Activated CD4-positive, alpha-beta T cell treated with anti-CD3 and anti-CD28 coated beads, Interleukin-2, amount 50 U/mL, for 1 hour (primary cell): Measurements from ENCODE around the gene ARFIP2.

Source experiments
- DNase-seq: peaks from one replicate; pipeline ENCODE4 v3.0.0-alpha.2; 2020

The ARFIP2 gene

GRCh38 chr11:6480299-6480914, 724 bp downstream of the ARFIP2 start:
- no peak for DNase-seq

- DNase-seq = no peak
Measured at GRCh38 chr11:6476571-6476970, 4.6 kb downstream of the ARFIP2 start.

DNA sequence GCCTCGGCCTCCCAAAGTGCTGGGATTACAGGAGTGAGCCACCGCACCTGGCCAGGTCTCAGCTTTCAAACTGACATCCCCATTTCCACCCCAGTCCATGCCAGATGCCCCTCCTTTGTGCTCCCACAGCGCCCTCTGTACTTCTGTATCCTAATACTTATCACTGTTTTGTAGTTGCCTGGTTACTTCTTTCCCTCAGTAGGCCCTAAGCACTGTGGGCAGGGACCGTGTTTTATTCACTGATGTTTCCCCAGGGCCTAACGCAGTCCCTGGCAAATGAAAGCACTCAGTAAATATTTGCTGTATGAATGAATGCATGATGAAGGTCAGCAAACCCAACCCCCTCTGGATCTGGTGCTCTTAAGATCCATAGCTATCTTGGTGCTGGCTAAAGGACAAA, 5.2 kb downstream of the ARFIP2 start:
- DNase-seq = no peak

DNA sequence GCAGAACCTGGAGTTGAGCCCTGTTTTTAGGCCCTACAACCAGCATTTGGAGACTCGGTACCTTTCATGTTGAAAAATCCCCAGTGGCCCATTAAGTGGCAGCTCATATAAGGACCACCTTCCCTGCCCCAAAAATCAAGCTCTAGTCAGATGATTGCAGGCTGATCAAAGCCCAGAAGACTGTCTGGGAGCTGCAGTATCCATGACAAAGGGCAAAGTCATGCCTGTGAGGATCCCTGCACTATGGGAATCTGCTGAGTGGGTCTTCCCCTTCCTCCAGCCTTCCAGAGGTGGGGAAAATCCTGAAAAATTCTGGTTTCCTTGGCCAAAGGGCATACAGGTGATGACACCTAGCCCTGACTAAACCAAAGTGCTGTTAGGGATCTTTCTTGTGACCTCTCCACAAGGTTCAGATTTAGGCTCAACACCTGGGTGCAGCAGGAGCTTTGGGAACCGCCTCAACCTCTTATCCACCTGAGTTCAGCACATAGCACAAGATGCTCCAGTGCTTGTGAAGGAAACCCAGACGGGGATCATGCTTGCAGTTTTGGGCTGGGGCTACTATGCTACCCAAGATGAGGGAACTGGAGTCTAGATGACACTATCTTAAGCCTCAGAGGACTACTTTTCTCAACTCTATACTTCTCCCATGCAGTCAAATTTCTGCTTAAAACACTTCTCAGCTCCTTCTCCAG, 6.2 kb downstream of the ARFIP2 start:
- no peak for DNase-seq

DNA sequence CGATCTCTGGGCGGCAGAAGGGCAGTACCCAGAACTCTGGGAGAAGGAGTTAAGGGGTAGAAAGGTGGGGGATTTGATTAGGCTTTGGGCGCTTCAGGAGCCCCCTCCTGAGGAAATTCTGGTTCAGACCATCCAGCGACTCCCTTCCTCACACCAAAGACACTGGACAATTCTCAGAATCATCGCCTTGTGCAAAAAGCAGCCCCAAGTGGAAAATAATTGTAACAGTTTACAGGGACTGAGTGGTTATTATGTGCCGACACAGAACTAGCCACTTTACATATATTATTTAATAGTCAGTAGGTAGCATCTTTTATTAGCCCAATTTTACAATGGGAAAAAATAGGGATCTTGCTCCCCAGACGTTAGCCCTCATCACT, 6.7 kb downstream of the ARFIP2 start:
- DNase-seq = no peak

DNA sequence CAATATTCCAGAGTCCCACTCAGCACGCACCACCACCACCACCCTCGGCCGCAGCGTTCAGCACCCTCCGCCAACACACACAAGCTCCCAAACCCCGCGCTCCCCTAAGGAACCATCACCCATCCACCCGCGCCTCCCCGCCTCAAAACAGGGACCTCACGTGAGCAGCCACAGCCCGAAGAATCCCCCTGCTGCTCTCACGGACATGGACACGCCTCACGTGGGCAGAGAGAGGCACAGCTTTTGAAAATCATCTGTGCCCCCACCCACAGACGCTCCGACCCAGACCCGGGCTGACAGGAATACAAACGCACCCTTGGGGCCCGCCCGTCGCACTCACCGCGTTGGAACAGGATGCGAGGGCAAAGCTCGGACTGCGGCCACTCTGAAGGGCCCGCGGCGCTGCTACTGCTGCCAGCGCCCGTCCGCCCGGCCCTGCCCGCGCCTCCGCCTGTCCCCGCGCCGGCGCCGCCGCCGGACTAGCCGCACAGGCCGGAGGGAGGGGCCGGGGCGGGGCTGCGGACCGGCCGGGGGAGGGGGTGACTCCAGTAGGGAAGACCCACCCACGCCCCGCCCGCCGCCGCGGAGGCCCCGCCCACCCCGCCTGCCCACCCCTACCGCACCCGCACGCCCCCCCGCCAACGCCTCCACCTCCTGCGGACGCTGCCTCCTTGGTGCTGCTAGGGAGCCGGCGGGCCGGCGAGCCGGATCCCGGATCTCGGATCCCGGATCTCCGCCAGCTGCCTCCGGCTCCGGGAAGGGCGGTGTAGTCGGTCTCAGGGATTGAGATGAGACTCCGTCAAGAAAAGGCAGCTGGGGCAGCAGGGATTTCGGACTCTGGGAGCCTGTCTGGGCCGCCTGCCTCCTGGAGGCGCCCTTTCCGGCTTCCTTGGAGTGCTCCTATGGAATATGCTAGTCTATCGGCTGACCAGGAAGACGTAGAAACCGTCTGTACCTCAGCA, 7.4 kb downstream of the ARFIP2 start, which contains the start of gene TRIM3:
Gene TRIM3 (minus strand): TSS at position 491 of the 962 bp plus-strand sequence. CDS start 8,246 bp downstream, outside the sequence.
- peak; percentile 69 for DNase-seq

DNA sequence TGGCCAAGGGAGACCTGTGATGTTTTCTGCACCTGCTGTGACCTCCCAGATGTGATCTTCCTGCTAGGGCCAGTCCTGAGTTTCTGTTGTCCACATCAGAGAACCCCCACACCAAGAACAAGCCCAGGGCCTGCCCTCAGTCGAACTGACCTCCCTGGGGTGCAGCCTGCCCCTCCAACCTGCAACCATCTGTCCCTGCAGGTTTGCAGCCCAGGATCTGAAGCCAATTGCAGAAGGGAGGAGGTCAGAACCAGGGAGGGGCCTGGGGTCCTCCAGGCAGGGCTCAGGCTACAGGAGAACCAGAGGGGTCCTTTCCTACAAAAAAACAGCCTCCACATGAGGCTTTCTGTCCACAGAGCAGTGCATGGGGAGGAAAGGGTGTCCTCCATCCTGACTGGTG, 8.2 kb downstream of the ARFIP2 start:
- DNase-seq = no peak

DNA sequence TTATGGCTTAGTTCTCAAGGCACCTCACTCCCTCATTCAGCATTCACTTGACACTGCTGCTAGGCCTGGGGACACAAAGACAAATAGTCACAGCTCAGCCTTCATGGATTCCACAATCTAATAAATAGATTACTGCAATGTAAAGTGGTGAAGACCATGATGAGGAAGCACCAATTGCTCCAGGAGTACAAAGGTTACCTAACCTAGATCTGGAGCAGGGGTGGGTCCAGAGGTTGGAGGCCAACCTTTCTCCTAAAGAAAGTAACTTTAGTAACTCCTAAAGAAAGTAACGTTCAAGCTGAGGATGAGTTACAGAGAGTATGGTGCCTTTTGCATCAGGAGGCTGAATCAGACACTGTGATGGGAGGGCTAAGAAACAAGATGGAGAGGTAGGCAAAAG, 11.5 kb downstream of the ARFIP2 start:
- no peak for DNase-seq

- DNase-seq = no peak
Measured at GRCh38 chr11:6468712-6469495, 12.2 kb downstream of the ARFIP2 start.

DNA sequence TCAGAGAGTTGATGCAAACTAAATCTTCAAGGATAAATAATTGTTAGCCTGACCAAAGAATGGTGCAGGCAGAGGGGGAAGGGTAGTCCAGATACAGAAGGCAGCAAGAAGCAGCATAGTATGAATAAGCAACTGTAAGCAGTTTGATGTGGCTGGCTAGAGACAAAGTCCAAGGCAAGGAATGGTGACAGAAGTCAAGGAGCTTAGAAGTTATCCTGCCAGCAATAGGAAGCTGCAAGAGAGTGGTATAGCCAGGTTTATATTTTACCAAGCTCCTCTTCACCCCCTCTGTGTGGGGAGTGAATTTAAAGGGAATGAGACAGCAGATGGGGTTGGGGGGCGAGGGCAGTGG, 22.1 kb downstream of the ARFIP2 start:
- no peak for DNase-seq

- DNase-seq = no peak
Measured at GRCh38 chr11:6458352-6459098, 22.6 kb downstream of the ARFIP2 start.

- DNase-seq = no peak
Measured at GRCh38 chr11:6457581-6458320, 23.4 kb downstream of the ARFIP2 start.

- DNase-seq = no peak
Measured at GRCh38 chr11:6456361-6457073, 24.6 kb downstream of the ARFIP2 start.

- DNase-seq = no peak
Measured at GRCh38 chr11:6455070-6455469, 26.1 kb downstream of the ARFIP2 start.

GRCh38 chr11:6453152-6453551, 28.0 kb downstream of the ARFIP2 start:
- DNase-seq = no peak

DNA sequence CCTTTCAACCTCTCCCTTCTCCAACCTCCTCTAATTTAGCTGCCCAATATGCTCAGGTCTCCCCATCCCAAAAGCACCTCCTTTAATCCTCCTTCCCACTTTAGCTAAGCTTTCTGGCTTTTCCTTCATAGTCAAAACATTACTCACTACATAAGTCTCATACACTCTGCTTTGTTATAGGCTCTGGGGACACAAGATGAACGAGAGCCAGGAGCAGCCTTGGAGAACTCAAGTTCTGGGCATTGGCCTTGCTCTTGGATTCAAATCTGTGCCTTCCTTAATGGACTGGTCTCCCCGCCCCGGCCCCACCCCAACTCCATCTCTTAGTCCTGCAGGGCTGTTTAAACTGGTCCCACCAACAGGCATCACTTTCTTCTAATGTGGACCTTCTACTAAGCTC, 28.9 kb downstream of the ARFIP2 start:
- DNase-seq = no peak

GRCh38 chr11:6448574-6448973, 32.6 kb downstream of the ARFIP2 start:
- no peak for DNase-seq

- peak; percentile 47 for DNase-seq
Measured at GRCh38 chr11:6443269-6444003, 37.7 kb downstream of the ARFIP2 start.

DNA sequence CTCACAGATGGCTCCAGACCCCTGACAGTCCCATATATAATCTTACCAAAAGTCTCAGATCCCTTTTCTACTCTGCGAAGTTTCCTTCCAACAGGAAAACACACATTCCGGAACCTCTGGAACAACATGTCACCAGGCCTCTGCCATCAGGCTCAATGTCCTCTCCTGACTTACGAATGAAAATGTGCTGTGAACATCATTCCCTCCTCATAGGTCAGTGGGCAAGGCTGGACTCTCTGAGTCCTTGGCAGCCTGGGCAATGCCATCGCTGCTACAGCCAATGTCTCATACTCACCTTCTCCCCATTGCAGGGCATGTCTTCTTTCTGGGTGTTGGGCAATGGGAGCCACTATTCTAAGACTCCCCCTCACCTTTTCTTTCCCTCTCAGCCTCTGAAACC, 38.7 kb downstream of the ARFIP2 start:
- no peak for DNase-seq

DNA sequence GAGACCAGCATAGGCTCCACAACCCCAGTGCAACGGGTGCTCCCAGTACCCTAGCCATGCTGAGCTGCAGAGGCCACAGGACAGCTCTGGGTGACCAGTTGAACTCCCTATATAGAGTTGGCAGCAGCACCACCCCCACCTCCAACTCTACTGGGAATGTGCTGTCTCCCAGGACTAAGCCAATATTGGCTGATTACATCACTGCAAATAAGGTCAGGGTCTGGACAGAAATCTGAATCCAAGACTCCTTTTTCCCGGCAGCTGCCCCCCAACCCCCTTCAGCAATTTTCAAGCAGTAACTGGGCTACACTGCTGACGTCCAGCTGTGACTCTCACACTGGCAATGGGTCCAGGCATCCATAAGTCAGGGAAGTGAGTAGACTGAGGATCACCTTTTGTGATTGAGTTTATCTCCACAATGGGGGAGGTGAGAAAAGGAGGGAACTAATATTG, 40.2 kb downstream of the ARFIP2 start, which contains the start of gene HPX:
Gene HPX (minus strand): TSS at position 82 of the 453 bp plus-strand sequence. CDS start 24 bp downstream, at position 58.
- DNase-seq = no peak
